GM21381 (cell line): ENCODE data around the gene ARPC1B.
A peak's percentile ranks its signal among the peaks of the same experiment; 100 is the strongest.
"Not testable (repeated sequence)": the region's sequence is repeated elsewhere in the genome, so short reads cannot be mapped to it uniquely, and the experiment has no call there.

ENCODE experiments used
- ATAC-seq: cut with Tn5 transposase; IDR thresholded peaks from one replicate; pipeline ENCODE4 v1.9.1; 2021; ENCODE audit warnings: mild to moderate bottlenecking, moderate library complexity; ENCODE audit not compliant: unreplicated experiment

The ARPC1B gene

GRCh38 chr7:99366646-99367045 lies 7.9 kb upstream of the ARPC1B start:
- no peak for ATAC-seq

- no peak for ATAC-seq
Measured at GRCh38 chr7:99368750-99369389, 5.7 kb upstream of the ARPC1B start.

GRCh38 chr7:99369767-99370391 lies 4.7 kb upstream of the ARPC1B start:
- no peak for ATAC-seq

GRCh38 chr7:99371376-99371920 lies 3.1 kb upstream of the ARPC1B start:
- no peak for ATAC-seq

- ATAC-seq = no peak
Measured at GRCh38 chr7:99372275-99373090, 2.0 kb upstream of the ARPC1B start.

- no peak for ATAC-seq
Measured at GRCh38 chr7:99373091-99374066, 1.2 kb upstream of the ARPC1B start.

- ATAC-seq = peak; percentile 34
Measured at GRCh38 chr7:99375070-99375807, 709 bp downstream of the ARPC1B start.

- ATAC-seq = no peak
Measured at GRCh38 chr7:99379043-99379577, 4.6 kb downstream of the ARPC1B start.

GRCh38 chr7:99379693-99380031 lies 5.1 kb downstream of the ARPC1B start:
- not testable (repeated sequence) for ATAC-seq

- peak; percentile 32 for ATAC-seq
Measured at GRCh38 chr7:99380032-99380822, 5.7 kb downstream of the ARPC1B start.

GRCh38 chr7:99380823-99381663 lies 6.5 kb downstream of the ARPC1B start:
- peak; percentile 67 for ATAC-seq

- no peak for ATAC-seq
Measured at GRCh38 chr7:99381664-99382075, 7.1 kb downstream of the ARPC1B start.

- no peak for ATAC-seq
Measured at GRCh38 chr7:99383203-99383602, 8.7 kb downstream of the ARPC1B start.

- no peak for ATAC-seq
Measured at GRCh38 chr7:99383791-99384370, 9.4 kb downstream of the ARPC1B start.

- no peak for ATAC-seq
Measured at GRCh38 chr7:99384523-99384922, 10.0 kb downstream of the ARPC1B start.

GRCh38 chr7:99385564-99385963 lies 11.0 kb downstream of the ARPC1B start:
- ATAC-seq = no peak

GRCh38 chr7:99386584-99387238 lies 12.2 kb downstream of the ARPC1B start:
- ATAC-seq = no peak
